HG02623 (cell line): ENCODE measurements around the gene TRIM60.
"Not testable (repeated sequence)": the region's sequence is repeated elsewhere in the genome, so short reads cannot be mapped to it uniquely, and the experiment has no call there.

Experiments
- ATAC-seq: cut with Tn5 transposase; IDR thresholded peaks from one replicate; pipeline ENCODE4 v1.9.1; 2021; ENCODE audit warnings: moderate library complexity; ENCODE audit not compliant: unreplicated experiment

Gene TRIM60

GRCh38 chr4:165052627-165053026, 20.8 kb downstream of the TRIM60 start:
- ATAC-seq: no peak

GRCh38 chr4:165053645-165054044, 21.8 kb downstream of the TRIM60 start, which contains the start of gene TRIM75:
Gene TRIM75, plus strand, starts transcription at chr4:165053866. Its CDS starts 5,282 bp downstream, at chr4:165059148.
- no peak for ATAC-seq

- no peak for ATAC-seq
Measured at GRCh38 chr4:165055601-165056000, 23.8 kb downstream of the TRIM60 start.

- ATAC-seq: no peak
Measured at GRCh38 chr4:165058666-165059065, 26.9 kb downstream of the TRIM60 start.

GRCh38 chr4:165059386-165059785, 27.6 kb downstream of the TRIM60 start:
- no peak for ATAC-seq

GRCh38 chr4:165060938-165061337, 29.1 kb downstream of the TRIM60 start:
- ATAC-seq: no peak

- no peak for ATAC-seq
Measured at GRCh38 chr4:165070560-165070959, 38.8 kb downstream of the TRIM60 start.

- not testable (repeated sequence) for ATAC-seq
Measured at GRCh38 chr4:165073346-165073745, 41.5 kb downstream of the TRIM60 start.

GRCh38 chr4:165077034-165077578, 45.3 kb downstream of the TRIM60 start:
- ATAC-seq: no peak

- ATAC-seq: no peak
Measured at GRCh38 chr4:165079476-165079875, 47.7 kb downstream of the TRIM60 start.

- ATAC-seq: not testable (repeated sequence)
Measured at GRCh38 chr4:165084787-165085186, 53.0 kb downstream of the TRIM60 start.

GRCh38 chr4:165085946-165086345, 54.1 kb downstream of the TRIM60 start:
- ATAC-seq: no peak

- no peak for ATAC-seq
Measured at GRCh38 chr4:165088366-165088765, 56.6 kb downstream of the TRIM60 start.
